HG02759 (cell line): ENCODE results near the gene MYO5A.
"Not testable (repeated sequence)": the region's sequence is repeated elsewhere in the genome, so short reads cannot be mapped to it uniquely, and the experiment has no call there.

ENCODE experiments used
- ATAC-seq: cut with Tn5 transposase; IDR thresholded peaks from one replicate; pipeline ENCODE4 v1.9.1; 2021; ENCODE audit warnings: mild to moderate bottlenecking, moderate library complexity; ENCODE audit not compliant: unreplicated experiment

The MYO5A gene

GRCh38 chr15:52466134-52466701, 62.5 kb downstream of the MYO5A start:
- peak; percentile 94 for ATAC-seq

- peak; percentile 50 for ATAC-seq
Measured at GRCh38 chr15:52464478-52464877, 64.2 kb downstream of the MYO5A start.

GRCh38 chr15:52464040-52464439, 64.6 kb downstream of the MYO5A start:
- ATAC-seq = peak; percentile 1

GRCh38 chr15:52463638-52464037, 65.0 kb downstream of the MYO5A start:
- no peak for ATAC-seq

GRCh38 chr15:52462806-52463360, 65.8 kb downstream of the MYO5A start:
- ATAC-seq = no peak

- ATAC-seq = not testable (repeated sequence)
Measured at GRCh38 chr15:52459701-52460100, 69.0 kb downstream of the MYO5A start.

- ATAC-seq = not testable (repeated sequence)
Measured at GRCh38 chr15:52459265-52459664, 69.4 kb downstream of the MYO5A start.

GRCh38 chr15:52448011-52448890, 80.4 kb downstream of the MYO5A start:
- no peak for ATAC-seq

GRCh38 chr15:52445954-52446353, 82.7 kb downstream of the MYO5A start:
- ATAC-seq = no peak

GRCh38 chr15:52445553-52445952, 83.1 kb downstream of the MYO5A start:
- no peak for ATAC-seq

GRCh38 chr15:52443205-52443604, 85.5 kb downstream of the MYO5A start:
- ATAC-seq = not testable (repeated sequence)

GRCh38 chr15:52441841-52442240, 86.8 kb downstream of the MYO5A start:
- ATAC-seq = no peak

- ATAC-seq = no peak
Measured at GRCh38 chr15:52440946-52441345, 87.7 kb downstream of the MYO5A start.

GRCh38 chr15:52440414-52440813, 88.3 kb downstream of the MYO5A start:
- ATAC-seq = no peak

GRCh38 chr15:52439470-52439869, 89.2 kb downstream of the MYO5A start:
- ATAC-seq = no peak

- not testable (repeated sequence) for ATAC-seq
Measured at GRCh38 chr15:52439042-52439441, 89.6 kb downstream of the MYO5A start.

- ATAC-seq = no peak
Measured at GRCh38 chr15:52438047-52438446, 90.6 kb downstream of the MYO5A start.

- ATAC-seq = no peak
Measured at GRCh38 chr15:52437646-52438045, 91.0 kb downstream of the MYO5A start.

- no peak for ATAC-seq
Measured at GRCh38 chr15:52436981-52437380, 91.7 kb downstream of the MYO5A start.

- no peak for ATAC-seq
Measured at GRCh38 chr15:52434885-52435284, 93.8 kb downstream of the MYO5A start.

- no peak for ATAC-seq
Measured at GRCh38 chr15:52428297-52428696, 100.4 kb downstream of the MYO5A start.

GRCh38 chr15:52427804-52428203, 100.9 kb downstream of the MYO5A start:
- ATAC-seq = no peak
